Retinal pigment epithelial cell (primary cell): Measurements from ENCODE around the gene MRAP.
"Not testable (repeated sequence)": the region's sequence is repeated elsewhere in the genome, so short reads cannot be mapped to it uniquely, and the experiment has no call there.

ENCODE experiments used
- DNase-seq: peaks from one replicate; pipeline ENCODE4 v3.0.0-alpha.2; 2010; ENCODE audit warnings: low read depth
- H3K4me3 ChIP-seq: 2 replicates; pipeline ENCODE4 v1.5.1; 2011; ENCODE audit warnings: mild to moderate bottlenecking, low read length, control low read depth, moderate library complexity
- TF ChIP-seq, protein P1 (sequence below): conservative IDR thresholded peaks from 2 replicates; pipeline ENCODE4 v1.5.1; 2011; ENCODE audit warnings: low read depth, low read length, control low read depth, inconsistent platforms

MRAP gene

DNA sequence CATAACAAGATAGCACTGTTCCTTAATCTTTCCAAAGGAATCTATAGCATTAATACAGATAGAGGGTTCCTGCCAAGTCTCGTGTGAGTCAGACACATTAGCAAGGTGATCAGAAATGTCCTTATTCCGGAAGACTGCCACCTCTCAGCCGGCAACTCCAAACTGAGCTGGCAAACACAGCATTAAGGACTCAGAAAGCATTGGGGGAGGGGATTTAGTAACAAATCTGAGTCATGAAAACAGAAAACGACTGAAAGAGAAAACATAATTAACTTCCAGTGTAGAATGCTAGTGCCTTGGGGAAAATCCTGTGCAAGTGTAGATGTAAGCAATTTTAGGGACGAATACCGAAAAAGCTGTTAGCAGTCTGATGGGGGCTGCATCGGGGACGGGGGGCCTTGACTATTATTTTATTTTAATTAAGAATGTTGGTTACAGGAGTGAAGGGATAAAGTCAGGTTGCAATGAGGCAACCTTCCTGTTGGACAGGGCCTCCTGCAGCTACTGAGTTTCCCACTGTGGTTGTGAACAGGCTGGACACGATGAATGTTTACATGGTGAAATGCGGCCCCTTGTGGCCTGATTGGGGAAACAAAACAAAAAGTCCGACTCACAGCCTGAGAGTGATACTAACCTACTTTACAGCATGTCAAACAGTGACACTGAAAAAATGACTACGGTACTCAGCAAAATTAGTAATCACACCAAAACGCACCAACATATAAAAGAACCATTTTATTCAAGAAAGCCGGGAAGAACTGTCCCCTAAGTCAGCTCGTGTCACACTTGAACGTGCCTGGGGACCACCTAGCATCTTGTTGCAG lies 40.5 kb upstream of the MRAP start:
- TF ChIP-seq, protein P1, sequence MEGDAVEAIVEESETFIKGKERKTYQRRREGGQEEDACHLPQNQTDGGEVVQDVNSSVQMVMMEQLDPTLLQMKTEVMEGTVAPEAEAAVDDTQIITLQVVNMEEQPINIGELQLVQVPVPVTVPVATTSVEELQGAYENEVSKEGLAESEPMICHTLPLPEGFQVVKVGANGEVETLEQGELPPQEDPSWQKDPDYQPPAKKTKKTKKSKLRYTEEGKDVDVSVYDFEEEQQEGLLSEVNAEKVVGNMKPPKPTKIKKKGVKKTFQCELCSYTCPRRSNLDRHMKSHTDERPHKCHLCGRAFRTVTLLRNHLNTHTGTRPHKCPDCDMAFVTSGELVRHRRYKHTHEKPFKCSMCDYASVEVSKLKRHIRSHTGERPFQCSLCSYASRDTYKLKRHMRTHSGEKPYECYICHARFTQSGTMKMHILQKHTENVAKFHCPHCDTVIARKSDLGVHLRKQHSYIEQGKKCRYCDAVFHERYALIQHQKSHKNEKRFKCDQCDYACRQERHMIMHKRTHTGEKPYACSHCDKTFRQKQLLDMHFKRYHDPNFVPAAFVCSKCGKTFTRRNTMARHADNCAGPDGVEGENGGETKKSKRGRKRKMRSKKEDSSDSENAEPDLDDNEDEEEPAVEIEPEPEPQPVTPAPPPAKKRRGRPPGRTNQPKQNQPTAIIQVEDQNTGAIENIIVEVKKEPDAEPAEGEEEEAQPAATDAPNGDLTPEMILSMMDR = peak; percentile 61
- H3K4me3 ChIP-seq = no peak overlapping the region
- no peak for DNase-seq

DNA sequence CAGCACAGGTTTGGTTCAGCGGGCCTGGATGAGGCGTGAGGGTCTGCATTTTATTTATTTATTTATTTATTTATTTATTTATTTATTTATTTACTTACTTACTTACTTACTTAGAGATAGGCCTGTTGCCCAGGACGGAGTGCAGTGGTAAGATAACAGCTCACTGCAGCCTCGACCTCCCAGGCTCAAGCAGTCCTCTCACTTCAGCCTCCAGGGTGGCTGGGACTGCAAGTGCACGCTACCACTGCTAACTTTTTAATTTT lies 39.9 kb upstream of the MRAP start:
- not testable (repeated sequence) for DNase-seq, H3K4me3 ChIP-seq

DNA sequence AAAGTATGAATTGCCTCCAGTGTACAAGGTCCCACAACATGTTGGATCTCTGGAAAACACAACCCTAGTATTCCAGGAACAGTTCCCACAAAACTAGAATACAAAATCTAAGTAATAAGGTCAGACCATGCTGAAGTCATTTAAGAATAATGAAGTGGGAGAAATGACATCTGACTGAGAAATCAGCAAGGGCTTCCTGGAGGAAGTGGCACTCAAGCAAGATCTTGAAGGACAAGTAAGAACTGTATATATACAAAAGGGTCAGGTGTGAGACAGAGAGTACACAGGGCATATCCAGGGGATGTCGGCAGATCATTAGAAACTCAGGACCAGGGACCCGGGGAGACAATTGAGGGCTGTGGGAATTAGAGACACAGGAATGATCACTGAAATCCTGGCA lies 38.5 kb upstream of the MRAP start:
- H3K4me3 ChIP-seq = no peak overlapping the region
- DNase-seq = no peak
- TF ChIP-seq, protein P1 = no peak

DNA sequence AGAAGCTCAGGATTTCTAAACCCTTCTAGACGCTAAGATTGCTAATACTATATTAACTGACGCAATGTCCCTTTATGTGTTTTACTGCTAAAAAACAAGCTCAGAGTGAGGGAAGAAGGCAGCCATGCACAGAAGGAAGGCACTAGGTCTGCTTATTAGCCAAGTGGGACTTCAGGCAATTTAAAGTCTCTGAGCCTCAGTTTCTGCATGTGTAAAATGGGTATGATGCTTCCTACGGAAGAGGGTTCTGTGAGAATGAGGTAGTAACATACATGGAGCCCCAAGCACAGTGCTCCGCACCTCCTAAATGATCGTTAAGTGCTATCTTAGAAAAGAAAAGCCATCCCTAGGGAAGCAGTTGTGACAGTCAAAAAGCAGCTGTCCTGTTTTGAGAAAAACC lies 36.7 kb upstream of the MRAP start:
- no peak for DNase-seq
- H3K4me3 ChIP-seq = no peak overlapping the region
- TF ChIP-seq, protein P1 = no peak

DNA sequence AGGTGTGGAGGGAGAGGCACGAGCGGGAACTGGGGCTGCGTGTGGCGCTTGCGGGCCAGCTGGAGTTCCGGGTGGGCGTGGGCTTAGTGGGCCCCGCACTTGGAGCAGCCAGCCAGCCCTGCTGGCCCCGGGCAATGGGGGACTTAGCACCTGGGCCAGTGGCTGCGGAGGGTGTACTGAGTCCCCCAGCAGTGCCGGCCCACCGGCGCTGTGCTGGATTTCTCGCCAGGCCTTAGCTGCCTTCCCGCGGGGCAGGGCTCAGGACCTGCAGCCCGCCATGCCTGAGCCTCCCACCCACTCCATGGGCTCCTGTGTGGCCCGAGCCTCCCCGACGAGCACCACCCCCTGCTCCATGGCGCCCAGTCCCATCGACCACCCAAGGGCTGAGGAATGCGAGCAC lies 33.3 kb upstream of the MRAP start:
- not testable (repeated sequence) for H3K4me3 ChIP-seq, DNase-seq

DNA sequence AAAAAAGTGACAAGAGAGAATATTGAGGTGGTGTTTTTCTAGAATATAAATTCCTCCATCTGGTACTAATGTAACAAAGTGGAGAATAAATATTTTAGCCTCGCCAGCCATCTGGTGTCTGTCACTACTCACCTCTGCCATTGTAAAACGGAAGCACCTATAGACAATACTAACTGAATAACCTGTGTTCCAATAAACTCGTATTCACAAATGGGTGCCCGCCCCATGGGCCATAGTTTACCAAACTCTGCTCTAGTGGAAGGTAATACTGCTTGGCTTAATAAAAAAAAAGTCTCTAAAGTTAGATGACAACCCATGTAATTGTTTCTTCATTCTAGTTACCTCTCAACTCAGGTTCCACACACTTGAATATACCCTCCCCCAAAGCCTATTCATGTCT lies 27.9 kb upstream of the MRAP start:
- H3K4me3 ChIP-seq = no peak overlapping the region
- DNase-seq = no peak
- TF ChIP-seq, protein P1 = no peak

DNA sequence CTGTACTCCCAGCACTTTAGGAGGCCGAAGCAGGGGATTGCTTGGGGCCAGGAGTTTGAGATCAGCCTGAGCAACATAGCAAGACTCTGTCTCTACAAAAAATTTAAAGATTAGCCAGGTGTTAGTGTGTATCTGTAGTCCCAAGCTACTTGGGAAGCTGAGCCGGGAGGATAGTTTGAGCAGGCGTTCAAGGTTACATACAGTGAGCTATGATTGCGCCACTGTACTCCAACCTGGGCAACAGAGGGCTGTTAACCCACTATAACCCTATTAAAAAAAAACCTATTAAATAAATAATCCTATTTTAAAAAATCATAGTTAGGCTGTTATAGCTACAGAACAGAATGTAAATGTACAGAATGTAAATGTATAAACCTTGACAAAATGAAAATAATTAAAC lies 22.0 kb upstream of the MRAP start:
- TF ChIP-seq, protein P1 = no peak
- DNase-seq = no peak
- H3K4me3 ChIP-seq = no peak overlapping the region

DNA sequence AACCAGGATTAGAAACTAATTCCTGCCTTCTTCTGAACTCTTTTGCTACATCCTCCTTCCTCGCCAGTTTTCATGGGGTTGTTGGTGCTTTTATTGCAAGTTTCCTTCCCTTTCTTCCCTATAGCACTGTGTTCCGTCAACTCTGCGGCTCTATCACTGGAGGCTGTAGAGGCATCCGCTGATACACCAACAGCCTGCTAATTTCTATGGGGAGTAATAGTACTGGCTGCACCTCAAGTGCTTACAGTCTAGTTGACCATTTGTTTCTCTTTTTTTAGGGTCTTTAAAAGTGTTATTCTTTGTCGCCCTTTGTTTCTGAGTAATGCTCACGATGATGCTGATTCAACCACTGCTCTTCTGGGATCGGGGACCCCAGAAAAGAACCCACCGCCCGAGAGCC lies 20.6 kb upstream of the MRAP start:
- TF ChIP-seq, protein P1 = no peak
- no peak for DNase-seq
- peak overlapping the region; percentile 92 for H3K4me3 ChIP-seq
